ENCODE measurements around the gene KLHDC2. TPM values are rescaled to one million over a fixed set of nuclear protein-coding genes. Genes with fewer than 3 reads are reported as not detected.

Gene KLHDC2
- total RNA-seq, 2 donors from 2014 or later = 78.4 to 83.2 TPM

- Histone ChIP-seq H3K27ac (no peak overlapping the region), H3K9me3 (no peaks in the 10 kb centered on the region), H3K27me3 (replicated peaks; ENCODE audit: insufficient read depth) (no peaks in the 10 kb centered on the region), H3K36me3 (peaks cover 7 to 11% of the 10 kb centered on the region in 2 donors), H3K4me1 (replicated peaks) (no peaks in the 10 kb centered on the region), H3K4me3 (no peak overlapping the region)
- intact Hi-C loops (cut with DNase I) = no loop called here
- no peak for TF ChIP-seq CTCF (IDR thresholded peaks at IDR 0.05)
- TF ChIP-seq POLR2A (IDR thresholded peaks at IDR 0.05) = no peak
- TF ChIP-seq POLR2AphosphoS5 (IDR thresholded peaks at IDR 0.05) = no peak
- 95% methylated on average over 2 of the region's 2 CpGs for WGBS
- DNase-seq (ENCODE audit: low spot score) = no peak
Measured at GRCh38 chr14:49828640-49829039, 60.7 kb downstream of the KLHDC2 start.

Other genes with a start within 250 kb of the KLHDC2 start
- gene RPS29, start 181.8 kb upstream of the KLHDC2 start, total RNA-seq = 1,000 to 10,000 TPM; 4,045 to 4,896 TPM
- gene LRR1, start 169.2 kb upstream of the KLHDC2 start, total RNA-seq = 1 to 10 TPM; 7.0 to 8.4 TPM
- gene RPL36AL, start 147.5 kb upstream of the KLHDC2 start, total RNA-seq = 100 to 1,000 TPM; 170 to 176 TPM
- gene MGAT2, start 147.4 kb upstream of the KLHDC2 start, total RNA-seq = 10 to 100 TPM; 34.7 to 69.0 TPM
- 10 to 100 TPM; 11.2 to 11.9 TPM for gene DNAAF2, start 132.9 kb upstream of the KLHDC2 start, total RNA-seq
- gene POLE2, start 79.9 kb upstream of the KLHDC2 start, total RNA-seq = 1 to 10 TPM; 3.2 to 5.8 TPM
- 1 to 10 TPM; 4.6 to 7.7 TPM for gene KLHDC1, start 75.0 kb upstream of the KLHDC2 start, total RNA-seq
- 10 to 100 TPM; 63.9 to 71.7 TPM for gene NEMF, start 84.6 kb downstream of the KLHDC2 start, total RNA-seq
- 10 to 100 TPM; 64.3 to 92.7 TPM for gene ARF6, start 124.9 kb downstream of the KLHDC2 start, total RNA-seq

Measured in prostate gland (tissue), 2 donors.